Activated CD4-positive, CD25-positive, alpha-beta regulatory T cell (primary cell): Measurements from ENCODE around the gene BNC1.
"Not testable (repeated sequence)": the region's sequence is repeated elsewhere in the genome, so short reads cannot be mapped to it uniquely, and the experiment has no call there.

Experiments used
- DNase-seq, 4 experiments: peaks; one replicate each; lab custom pipeline; 2025; lab: John Stamatoyannopoulos, UW

BNC1 gene

GRCh38 chr15:83293201-83293600 is 8.7 kb upstream of the BNC1 start:
- DNase-seq, result no peak

- DNase-seq, result no peak
These were observed 7.9 kb upstream of the BNC1 start for GRCh38 chr15:83292317-83292716.

- no peak for DNase-seq
These were observed 5.8 kb upstream of the BNC1 start for GRCh38 chr15:83290236-83290635.

- no peak for DNase-seq
These were observed 4.7 kb upstream of the BNC1 start for GRCh38 chr15:83289160-83289559.

- no peak for DNase-seq
These were observed 3.9 kb upstream of the BNC1 start for GRCh38 chr15:83288381-83288801.

- DNase-seq, result no peak
These were observed 3.1 kb upstream of the BNC1 start for GRCh38 chr15:83287541-83288027.

GRCh38 chr15:83285979-83286553 is 1.6 kb upstream of the BNC1 start:
- DNase-seq, result no peak

GRCh38 chr15:83285284-83285978 is 967 bp upstream of the BNC1 start:
- no peak for DNase-seq

- no peak for DNase-seq
These were observed 478 bp downstream of the BNC1 start for GRCh38 chr15:83283813-83284558.

GRCh38 chr15:83283138-83283812 is 1.2 kb downstream of the BNC1 start:
- DNase-seq, result no peak

GRCh38 chr15:83282776-83283137 is 1.7 kb downstream of the BNC1 start:
- DNase-seq, result no peak

GRCh38 chr15:83282141-83282540 is 2.3 kb downstream of the BNC1 start:
- DNase-seq, result no peak

GRCh38 chr15:83278191-83278590 is 6.3 kb downstream of the BNC1 start:
- no peak for DNase-seq

GRCh38 chr15:83276661-83277060 is 7.8 kb downstream of the BNC1 start:
- no peak for DNase-seq

- no peak for DNase-seq
These were observed 9.1 kb downstream of the BNC1 start for GRCh38 chr15:83275412-83275811.

GRCh38 chr15:83270176-83270575 is 14.3 kb downstream of the BNC1 start:
- DNase-seq, result no peak

GRCh38 chr15:83268147-83268546 is 16.3 kb downstream of the BNC1 start:
- DNase-seq, result no peak

- no peak for DNase-seq
These were observed 21.7 kb downstream of the BNC1 start for GRCh38 chr15:83262594-83263315.

- not testable (repeated sequence) for DNase-seq
These were observed 22.3 kb downstream of the BNC1 start for GRCh38 chr15:83262181-83262580.

- no peak for DNase-seq
These were observed 33.7 kb downstream of the BNC1 start for GRCh38 chr15:83250781-83251180.

- no peak for DNase-seq
These were observed 35.5 kb downstream of the BNC1 start for GRCh38 chr15:83249030-83249343.
